ENCODE measurements around the gene SFRP5.

SFRP5 gene

DNA sequence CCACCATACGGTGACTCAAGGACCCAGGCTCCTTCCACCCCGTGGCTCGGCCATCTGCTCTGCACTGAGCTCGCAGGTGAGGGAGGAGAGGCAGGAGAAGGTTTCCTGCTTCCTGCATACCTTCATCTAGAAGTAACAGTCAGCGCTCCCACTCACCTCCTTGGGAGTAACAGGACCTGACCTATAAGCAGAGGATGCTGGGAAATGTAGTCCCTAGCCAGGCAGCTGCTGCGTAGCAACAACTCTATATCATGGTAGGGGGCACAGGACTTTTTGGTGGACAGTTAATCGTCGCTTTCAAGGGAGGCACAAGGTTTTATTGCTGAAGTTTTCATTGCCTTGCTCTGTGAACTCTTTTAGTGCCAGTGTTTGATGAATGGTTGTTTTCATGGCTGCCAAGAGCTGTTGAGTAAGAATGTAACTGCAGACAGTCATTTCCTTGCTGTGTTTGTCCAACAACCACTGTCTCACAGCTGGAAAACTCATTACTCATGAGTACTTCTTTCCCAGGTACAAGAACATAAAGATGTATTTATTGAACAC is 45.1 kb downstream of the SFRP5 start:
- H3K27me3 ChIP-seq (ENCODE audit: insufficient read depth, poor library complexity, severe bottlenecking), result no peaks in the 10 kb centered on the region
- no peak overlapping the region for H3K4me3 ChIP-seq (replicated peaks; ENCODE audit: insufficient read depth, low read length)
- DNase-seq (ENCODE audit: low read depth in 1 of 2, low spot score in 1 of 2), result no peak
- TF ChIP-seq GABPA (IDR thresholded peaks at IDR 0.05; ENCODE audit: low read depth), result no peak
- TF ChIP-seq POLR2AphosphoS5 (IDR thresholded peaks at IDR 0.05; ENCODE audit: low read depth), result no peak
- TF ChIP-seq, protein P1, sequence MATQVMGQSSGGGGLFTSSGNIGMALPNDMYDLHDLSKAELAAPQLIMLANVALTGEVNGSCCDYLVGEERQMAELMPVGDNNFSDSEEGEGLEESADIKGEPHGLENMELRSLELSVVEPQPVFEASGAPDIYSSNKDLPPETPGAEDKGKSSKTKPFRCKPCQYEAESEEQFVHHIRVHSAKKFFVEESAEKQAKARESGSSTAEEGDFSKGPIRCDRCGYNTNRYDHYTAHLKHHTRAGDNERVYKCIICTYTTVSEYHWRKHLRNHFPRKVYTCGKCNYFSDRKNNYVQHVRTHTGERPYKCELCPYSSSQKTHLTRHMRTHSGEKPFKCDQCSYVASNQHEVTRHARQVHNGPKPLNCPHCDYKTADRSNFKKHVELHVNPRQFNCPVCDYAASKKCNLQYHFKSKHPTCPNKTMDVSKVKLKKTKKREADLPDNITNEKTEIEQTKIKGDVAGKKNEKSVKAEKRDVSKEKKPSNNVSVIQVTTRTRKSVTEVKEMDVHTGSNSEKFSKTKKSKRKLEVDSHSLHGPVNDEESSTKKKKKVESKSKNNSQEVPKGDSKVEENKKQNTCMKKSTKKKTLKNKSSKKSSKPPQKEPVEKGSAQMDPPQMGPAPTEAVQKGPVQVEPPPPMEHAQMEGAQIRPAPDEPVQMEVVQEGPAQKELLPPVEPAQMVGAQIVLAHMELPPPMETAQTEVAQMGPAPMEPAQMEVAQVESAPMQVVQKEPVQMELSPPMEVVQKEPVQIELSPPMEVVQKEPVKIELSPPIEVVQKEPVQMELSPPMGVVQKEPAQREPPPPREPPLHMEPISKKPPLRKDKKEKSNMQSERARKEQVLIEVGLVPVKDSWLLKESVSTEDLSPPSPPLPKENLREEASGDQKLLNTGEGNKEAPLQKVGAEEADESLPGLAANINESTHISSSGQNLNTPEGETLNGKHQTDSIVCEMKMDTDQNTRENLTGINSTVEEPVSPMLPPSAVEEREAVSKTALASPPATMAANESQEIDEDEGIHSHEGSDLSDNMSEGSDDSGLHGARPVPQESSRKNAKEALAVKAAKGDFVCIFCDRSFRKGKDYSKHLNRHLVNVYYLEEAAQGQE (IDR thresholded peaks at IDR 0.05; ENCODE audit: insufficient replicate concordance, low read depth), result no peak
- TF ChIP-seq, protein P2, sequence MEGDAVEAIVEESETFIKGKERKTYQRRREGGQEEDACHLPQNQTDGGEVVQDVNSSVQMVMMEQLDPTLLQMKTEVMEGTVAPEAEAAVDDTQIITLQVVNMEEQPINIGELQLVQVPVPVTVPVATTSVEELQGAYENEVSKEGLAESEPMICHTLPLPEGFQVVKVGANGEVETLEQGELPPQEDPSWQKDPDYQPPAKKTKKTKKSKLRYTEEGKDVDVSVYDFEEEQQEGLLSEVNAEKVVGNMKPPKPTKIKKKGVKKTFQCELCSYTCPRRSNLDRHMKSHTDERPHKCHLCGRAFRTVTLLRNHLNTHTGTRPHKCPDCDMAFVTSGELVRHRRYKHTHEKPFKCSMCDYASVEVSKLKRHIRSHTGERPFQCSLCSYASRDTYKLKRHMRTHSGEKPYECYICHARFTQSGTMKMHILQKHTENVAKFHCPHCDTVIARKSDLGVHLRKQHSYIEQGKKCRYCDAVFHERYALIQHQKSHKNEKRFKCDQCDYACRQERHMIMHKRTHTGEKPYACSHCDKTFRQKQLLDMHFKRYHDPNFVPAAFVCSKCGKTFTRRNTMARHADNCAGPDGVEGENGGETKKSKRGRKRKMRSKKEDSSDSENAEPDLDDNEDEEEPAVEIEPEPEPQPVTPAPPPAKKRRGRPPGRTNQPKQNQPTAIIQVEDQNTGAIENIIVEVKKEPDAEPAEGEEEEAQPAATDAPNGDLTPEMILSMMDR (IDR thresholded peaks at IDR 0.05; ENCODE audit: insufficient read depth, low read length), result no peak
- TF ChIP-seq SPI1 (IDR thresholded peaks at IDR 0.05; ENCODE audit: borderline replicate concordance, low read depth), result no peak
- H3K27ac ChIP-seq (replicated peaks), result no peak overlapping the region

DNA sequence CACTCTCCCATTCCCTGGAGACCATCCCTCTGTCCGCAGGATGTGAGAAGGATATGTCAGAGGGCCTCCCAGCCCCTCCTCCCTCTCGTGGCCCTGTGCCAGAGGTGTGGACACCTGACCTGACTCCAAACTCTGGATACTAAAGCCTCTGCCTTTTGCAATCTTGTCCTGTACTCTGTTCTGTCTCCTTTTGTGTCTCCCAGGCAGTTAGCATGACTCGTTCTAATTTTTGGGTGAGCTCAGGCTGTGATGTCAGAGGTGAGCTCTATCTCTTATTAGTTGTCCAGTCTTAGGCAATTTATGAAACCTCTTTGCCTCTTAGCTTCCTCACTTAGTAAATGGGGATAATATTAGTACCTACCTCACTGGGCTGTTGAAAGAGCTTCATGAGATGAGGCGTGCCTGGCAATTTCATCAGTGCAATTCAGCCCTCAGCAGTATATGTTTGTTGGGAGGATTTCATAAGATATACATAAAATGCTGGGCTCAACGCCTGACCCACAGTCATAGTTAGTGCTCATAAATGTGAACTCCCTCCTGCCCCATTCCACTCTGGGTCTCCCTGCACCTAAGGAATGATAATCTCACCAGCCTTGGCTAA is 47.4 kb downstream of the SFRP5 start:
- Histone ChIP-seq H3K27ac (replicated peaks) (no peak overlapping the region), H3K4me3 (replicated peaks; ENCODE audit: insufficient read depth, low read length) (no peak overlapping the region), H3K27me3 (ENCODE audit: insufficient read depth, poor library complexity, severe bottlenecking) (no peaks in the 10 kb centered on the region)
- no peak for TF ChIP-seq SPI1 (IDR thresholded peaks at IDR 0.05; ENCODE audit: borderline replicate concordance, low read depth)
- TF ChIP-seq, protein P1 (IDR thresholded peaks at IDR 0.05; ENCODE audit: insufficient replicate concordance, low read depth), result no peak
- TF ChIP-seq, protein P2 (IDR thresholded peaks at IDR 0.05; ENCODE audit: insufficient read depth, low read length), result no peak
- no peak for TF ChIP-seq POLR2AphosphoS5 (IDR thresholded peaks at IDR 0.05; ENCODE audit: low read depth)
- no peak for TF ChIP-seq GABPA (IDR thresholded peaks at IDR 0.05; ENCODE audit: low read depth)
- peak in 1 of 2 experiments; percentile 76 for DNase-seq (ENCODE audit: low read depth in 1 of 2, low spot score in 1 of 2)

DNA sequence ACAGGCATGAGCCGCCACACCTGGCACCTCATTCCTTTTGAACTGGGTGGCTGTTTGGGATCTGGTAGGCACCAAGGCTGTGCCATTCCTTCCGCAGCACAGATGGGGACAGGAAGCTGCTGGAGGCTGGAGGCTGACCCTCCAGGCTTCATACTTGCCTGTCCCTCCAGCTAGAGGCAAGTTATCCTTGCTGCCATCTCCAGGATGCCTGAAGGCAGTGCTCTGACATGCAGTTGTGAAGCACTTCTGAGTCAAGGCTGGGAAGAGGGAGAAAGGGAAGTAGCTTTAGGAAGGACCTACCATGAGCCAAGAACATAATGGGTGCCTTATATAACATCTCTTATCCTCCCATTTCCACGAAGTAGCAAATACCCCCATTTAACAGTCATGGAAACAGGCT is 48.8 kb downstream of the SFRP5 start:
- DNase-seq (ENCODE audit: low read depth in 1 of 2, low spot score in 1 of 2), result no peak
- TF ChIP-seq POLR2AphosphoS5 (IDR thresholded peaks at IDR 0.05; ENCODE audit: low read depth) (no peak), GABPA (IDR thresholded peaks at IDR 0.05; ENCODE audit: low read depth) (no peak), SPI1 (IDR thresholded peaks at IDR 0.05; ENCODE audit: borderline replicate concordance, low read depth) (no peak)
- TF ChIP-seq, protein P2 (IDR thresholded peaks at IDR 0.05; ENCODE audit: insufficient read depth, low read length), result no peak
- TF ChIP-seq, protein P1 (IDR thresholded peaks at IDR 0.05; ENCODE audit: insufficient replicate concordance, low read depth), result no peak

More for the DNA sequence above, 48.8 kb downstream of the SFRP5 start:
- Histone ChIP-seq H3K27ac (replicated peaks) (no peak overlapping the region), H3K4me3 (replicated peaks; ENCODE audit: insufficient read depth, low read length) (no peak overlapping the region), H3K27me3 (ENCODE audit: insufficient read depth, poor library complexity, severe bottlenecking) (no peaks in the 10 kb centered on the region)

All from HL-60 (cell line).